HG03039 (cell line): ENCODE results near the gene FN3KRP.
"Not testable (repeated sequence)": the region's sequence is repeated elsewhere in the genome, so short reads cannot be mapped to it uniquely, and the experiment has no call there.

ENCODE experiments used
- ATAC-seq: cut with Tn5 transposase; IDR thresholded peaks from one replicate; pipeline ENCODE4 v1.9.1; 2021; ENCODE audit warnings: mild to moderate bottlenecking, moderate library complexity; ENCODE audit not compliant: unreplicated experiment

FN3KRP gene

GRCh38 chr17:82740906-82741759, 24.6 kb downstream of the FN3KRP start:
- ATAC-seq = no peak

GRCh38 chr17:82743344-82744219, 27.1 kb downstream of the FN3KRP start:
- ATAC-seq = no peak

GRCh38 chr17:82744736-82745135, 28.2 kb downstream of the FN3KRP start:
- not testable (repeated sequence) for ATAC-seq

GRCh38 chr17:82745524-82745923, 29.0 kb downstream of the FN3KRP start:
- no peak for ATAC-seq

- ATAC-seq = no peak
These were observed 32.2 kb downstream of the FN3KRP start for GRCh38 chr17:82748756-82749155.

- ATAC-seq = no peak
These were observed 33.9 kb downstream of the FN3KRP start for GRCh38 chr17:82750241-82750908.

GRCh38 chr17:82751171-82751570, 34.7 kb downstream of the FN3KRP start:
- ATAC-seq = peak; percentile 47

GRCh38 chr17:82751571-82752370, 35.3 kb downstream of the FN3KRP start, which contains the start of gene TBCD:
TBCD (plus strand) TSS chr17:82752065; CDS start chr17:82752194, 129 bp downstream.
- ATAC-seq = peak; percentile 66

GRCh38 chr17:82752371-82753200, 36.1 kb downstream of the FN3KRP start:
- ATAC-seq = peak; percentile 7

- ATAC-seq = no peak
These were observed 36.6 kb downstream of the FN3KRP start for GRCh38 chr17:82753201-82753464.

GRCh38 chr17:82754297-82755208, 38.0 kb downstream of the FN3KRP start:
- ATAC-seq = no peak

GRCh38 chr17:82756166-82756565, 39.7 kb downstream of the FN3KRP start:
- ATAC-seq = no peak

GRCh38 chr17:82765371-82765770, 48.9 kb downstream of the FN3KRP start:
- no peak for ATAC-seq

GRCh38 chr17:82767041-82767754, 50.7 kb downstream of the FN3KRP start:
- ATAC-seq = no peak

- no peak for ATAC-seq
These were observed 52.5 kb downstream of the FN3KRP start for GRCh38 chr17:82769041-82769440.

GRCh38 chr17:82772026-82772425, 55.5 kb downstream of the FN3KRP start:
- ATAC-seq = no peak

- ATAC-seq = not testable (repeated sequence)
These were observed 58.0 kb downstream of the FN3KRP start for GRCh38 chr17:82774456-82774855.
